H1 (cell line): ENCODE results near the gene CD200R1L. TPM values are rescaled to one million over a fixed set of nuclear protein-coding genes. Genes with fewer than 3 reads are reported as not detected.

Source experiments
- CTCF ChIA-PET: fragments of 300-600 bp; sonication (Branson Sonifier 250); formaldehyde crosslinking; loops from one replicate; lab custom pipeline; 2021; ENCODE audit not compliant: partially characterized antibody; lab: Charles Lee
- POLR2A ChIA-PET: fragments of 300-600 bp; sonication (Branson Sonifier 250); formaldehyde crosslinking; loops from one replicate; lab custom pipeline; 2021; ENCODE audit warnings: inconsistent platforms; ENCODE audit not compliant: partially characterized antibody; lab: Charles Lee
- DNase-seq, 2 experiments: peaks; one replicate each; pipeline versions ENCODE4 v3.0.0 to v3.0.0-alpha.2; 2010 to 2022; ENCODE audit warnings: low spot score in 2 of 2, low read depth in 1 of 2, mixed read lengths in 1 of 2
- FAIRE-seq: peaks from 2 replicates; lab custom pipeline; 2011; peaks lifted over from hg19 to GRCh38; lab: Jason Lieb, UNC
- H2AFZ ChIP-seq: 2 replicates; pipeline ENCODE4 v1.8.1; 2012; ENCODE audit warnings: low read length, inconsistent platforms
- H2AK5ac ChIP-seq: 2 replicates; pipeline ENCODE4 v1.6.1; 2013; ENCODE audit warnings: low read depth, low read length
- H2BK120ac ChIP-seq: replicated peaks from 2 replicates; pipeline ENCODE3; 2013; ENCODE audit warnings: low read depth, low read length, inconsistent platforms
- H2BK12ac ChIP-seq: 2 replicates; pipeline ENCODE4 v1.6.1; 2013; ENCODE audit warnings: low read depth, low read length
- H2BK15ac ChIP-seq: 2 replicates; pipeline ENCODE4 v1.6.1; 2013; ENCODE audit warnings: low read length
- H2BK20ac ChIP-seq: 2 replicates; pipeline ENCODE4 v1.6.1; 2013; ENCODE audit warnings: low read length
- H2BK5ac ChIP-seq: 2 replicates; pipeline ENCODE4 v1.6.1; 2013; ENCODE audit warnings: low read depth, low read length
- H3K14ac ChIP-seq: 2 replicates; pipeline ENCODE4 v1.6.1; 2013; ENCODE audit warnings: inconsistent platforms; ENCODE audit not compliant: insufficient read length
- H3K18ac ChIP-seq: 2 replicates; pipeline ENCODE4 v1.6.1; 2013; ENCODE audit warnings: low read length; ENCODE audit errors: extremely low read depth
- H3K23ac ChIP-seq: 2 replicates; pipeline ENCODE4 v1.6.1; 2013; ENCODE audit warnings: inconsistent platforms; ENCODE audit not compliant: insufficient read length
- H3K23me2 ChIP-seq: 2 replicates; pipeline ENCODE4 v1.6.1; 2013; ENCODE audit warnings: low read depth, low read length
- H3K27ac ChIP-seq: 2 replicates; pipeline ENCODE4 v1.6.1; 2011; ENCODE audit warnings: low read depth, low read length, inconsistent platforms
- H3K27me3 ChIP-seq, 4 experiments: replicated peaks in 1 of 4; 1 replicate in 1 of 4; 2 replicates in 3 of 4; pipeline versions ENCODE4 v1.6.1 to v1.8.1; 2011 to 2013; ENCODE audit warnings: low read length in 3 of 4, mild to moderate bottlenecking in 3 of 4, inconsistent platforms in 2 of 4, mixed read lengths in 2 of 4, moderate library complexity in 1 of 4; ENCODE audit not compliant: control insufficient read depth in 3 of 4, insufficient read depth in 3 of 4; ENCODE audit errors: extremely low read depth in 1 of 4
- H3K36me3 ChIP-seq, 4 experiments: 2 replicates each; pipeline versions ENCODE4 v1.6.1 to v1.8.1; 2011 to 2013; ENCODE audit warnings: mild to moderate bottlenecking in 4 of 4, low read length in 3 of 4, moderate library complexity in 2 of 4, control low read depth in 1 of 4, inconsistent platforms in 1 of 4; ENCODE audit not compliant: insufficient read depth in 4 of 4, control insufficient read depth in 2 of 4
- H3K4ac ChIP-seq: replicated peaks from 2 replicates; pipeline ENCODE3; 2013; ENCODE audit warnings: low read length, low read depth, mixed read lengths, inconsistent platforms; ENCODE audit not compliant: insufficient read length
- H3K4me1 ChIP-seq, 4 experiments: replicated peaks in 1 of 4; 1 replicate in 1 of 4; 2 replicates in 3 of 4; pipeline versions ENCODE4 v1.6.1 to v1.8.1; 2011 to 2013; ENCODE audit warnings: low read length in 3 of 4, inconsistent platforms in 2 of 4, mixed read lengths in 1 of 4; ENCODE audit not compliant: insufficient read depth in 4 of 4, control insufficient read depth in 3 of 4
- H3K4me2 ChIP-seq, 2 experiments: 2 replicates each; pipeline versions ENCODE4 v1.6.1 to v1.8.1; 2011 to 2013; ENCODE audit warnings: low read depth in 2 of 2, low read length in 2 of 2, control low read depth in 1 of 2, inconsistent platforms in 1 of 2, mild to moderate bottlenecking in 1 of 2; ENCODE audit not compliant: insufficient read depth in 1 of 2
- H3K4me3 ChIP-seq, 4 experiments: fragments of 200-600, 300-600 bp in 1 of 4; sonication (generic), shearing (Covaris generic), sonication (Bioruptor Twin) in 1 of 4; 2 replicates each; pipeline versions ENCODE4 v1.5.1 to v1.8.1; 2011 to 2016; ENCODE audit warnings: low read length in 4 of 4, low read depth in 3 of 4, control low read depth in 2 of 4, inconsistent platforms in 2 of 4, mild to moderate bottlenecking in 2 of 4, mixed read lengths in 1 of 4, moderate library complexity in 1 of 4; ENCODE audit not compliant: insufficient read depth in 2 of 4; ENCODE audit errors: extremely low read depth in 1 of 4
- H3K56ac ChIP-seq: replicated peaks from 2 replicates; pipeline ENCODE3; 2013; ENCODE audit warnings: low read depth, mild to moderate bottlenecking, mixed read lengths, low read length, inconsistent platforms; ENCODE audit not compliant: insufficient read length
- H3K79me1 ChIP-seq: 2 replicates; pipeline ENCODE4 v1.6.1; 2013; ENCODE audit warnings: low read depth, low read length, control low read depth
- H3K79me2 ChIP-seq, 2 experiments: 2 replicates each; pipeline versions ENCODE4 v1.6.1 to v1.8.1; 2012 to 2013; ENCODE audit warnings: low read length in 2 of 2, mild to moderate bottlenecking in 2 of 2, inconsistent platforms in 1 of 2; ENCODE audit not compliant: insufficient read depth in 2 of 2, control insufficient read depth in 1 of 2
- H3K9ac ChIP-seq, 4 experiments: replicated peaks in 1 of 4; 1 replicate in 1 of 4; 2 replicates in 3 of 4; pipeline versions ENCODE4 v1.6.1 to v1.8.1; 2011 to 2013; ENCODE audit warnings: low read depth in 3 of 4, low read length in 3 of 4, control low read depth in 2 of 4, mild to moderate bottlenecking in 2 of 4, moderate library complexity in 2 of 4, inconsistent platforms in 1 of 4; ENCODE audit errors: extremely low read depth in 1 of 4
- H3K9me3 ChIP-seq, 2 experiments: 2 replicates each; pipeline versions ENCODE4 v1.6.1 to v1.8.1; 2012 to 2013; ENCODE audit warnings: mild to moderate bottlenecking in 2 of 2, moderate library complexity in 2 of 2, control low read depth in 1 of 2, inconsistent platforms in 1 of 2, low read depth in 1 of 2, low read length in 1 of 2, mixed read lengths in 1 of 2; ENCODE audit not compliant: insufficient read depth in 2 of 2
- H4K20me1 ChIP-seq, 2 experiments: replicated peaks in 1 of 2; 2 replicates each; pipeline versions ENCODE3 to v1.8.1; 2011 to 2013; ENCODE audit warnings: inconsistent platforms in 2 of 2, low read length in 2 of 2, mild to moderate bottlenecking in 1 of 2; ENCODE audit not compliant: insufficient read depth in 2 of 2, control insufficient read depth in 1 of 2
- H4K5ac ChIP-seq: 2 replicates; pipeline ENCODE4 v1.6.1; 2013; ENCODE audit warnings: low read length, low read depth, mixed read lengths, inconsistent platforms; ENCODE audit not compliant: insufficient read length
- H4K8ac ChIP-seq: 2 replicates; pipeline ENCODE4 v1.8.0; 2013; ENCODE audit warnings: mild to moderate bottlenecking, moderate library complexity, low read length, inconsistent platforms; ENCODE audit not compliant: insufficient read depth; ENCODE audit errors: extremely low read depth
- H4K91ac ChIP-seq: replicated peaks from 2 replicates; pipeline ENCODE3; 2013; ENCODE audit warnings: low read length, mixed read lengths, inconsistent platforms; ENCODE audit not compliant: insufficient read length
- EP300 ChIP-seq, 2 experiments: IDR thresholded peaks; 1 replicate in 1 of 2; 2 replicates in 1 of 2; pipeline ENCODE4 v1.6.1; 2011 to 2012; ENCODE audit warnings: low read depth in 2 of 2, low read length in 2 of 2, mild to moderate bottlenecking in 2 of 2, borderline replicate concordance in 1 of 2, inconsistent platforms in 1 of 2, moderate library complexity in 1 of 2
- NANOG ChIP-seq: IDR thresholded peaks from 2 replicates; pipeline ENCODE4 v1.6.1; 2011; ENCODE audit warnings: low read length, low read depth, mild to moderate bottlenecking, inconsistent platforms; ENCODE audit not compliant: insufficient read depth, poor library complexity, severe bottlenecking
- POLR2AphosphoS5 ChIP-seq: IDR thresholded peaks from 2 replicates; pipeline ENCODE4 v1.6.1; 2011; ENCODE audit warnings: low read depth, low read length
- POU5F1 ChIP-seq: IDR thresholded peaks from 2 replicates; pipeline ENCODE4 v1.6.1; 2011; ENCODE audit warnings: low read depth, mild to moderate bottlenecking, low read length, moderate library complexity
- SAP30 ChIP-seq: fragments of 300-600 bp; sonication (generic); IDR thresholded peaks from 2 replicates; pipeline ENCODE4 v1.7.1; 2012; ENCODE audit warnings: low read length, moderate library complexity, mild to moderate bottlenecking, inconsistent platforms; ENCODE audit not compliant: insufficient read depth, insufficient replicate concordance
- ZNF274 ChIP-seq: IDR thresholded peaks from 2 replicates; pipeline ENCODE4 v1.7.0; 2012; ENCODE audit warnings: low read length, borderline replicate concordance; ENCODE audit errors: extremely low read depth
- WGBS, 2 experiments: shearing (Covaris generic) in 1 of 2; methylation state at CpG; one replicate each; pipeline versions ENCODE4 v1.1.6 to v1.1.7; 2013 to 2015; ENCODE audit warnings: low lambda C conversion rate in 2 of 2, mixed read lengths in 2 of 2, inconsistent platforms in 1 of 2, low coverage in 1 of 2, missing lambda C conversion rate in 1 of 2; ENCODE audit not compliant: insufficient replicate concordance in 2 of 2, insufficient coverage in 1 of 2, insufficient read length in 1 of 2; ENCODE audit errors: extremely low coverage in 1 of 2, missing lambda C conversion rate in 1 of 2; 5-methylcytosine and 5-hydroxymethylcytosine counted together
- polyA plus RNA-seq, 7 experiments: library from polyadenylated mRNA; depleted of rRNA in 3 of 7; stranded (reverse) in 5 of 7; unstranded in 2 of 7; fragments of >200 nt in 5 of 7; fragments of 200-250 nt in 2 of 7; gene quantifications; 1 replicate in 5 of 7; 2 replicates in 1 of 7; 4 replicates in 1 of 7; pipeline versions ENCODE4 v1.2.1 to v1.2.3, GENCODE V29; 2011 to 2013; ENCODE audit warnings: missing spikeins in 2 of 7, mixed read lengths in 2 of 7
- total RNA-seq: library from RNA; stranded (reverse); fragmentation: NEBNext Ultra II Directional; extraction: Animal tissue kit (Norgen Biotek cat#: 25700); gene quantifications from 2 replicates; pipeline ENCODE4 v1.2.1, GENCODE V29; 2021

The CD200R1L gene
- total and polyA plus RNA-seq, 2 of the 8 experiments (the other 6 are each of a cell fraction or from before 2014, with no cell fraction given): not detected

DNA sequence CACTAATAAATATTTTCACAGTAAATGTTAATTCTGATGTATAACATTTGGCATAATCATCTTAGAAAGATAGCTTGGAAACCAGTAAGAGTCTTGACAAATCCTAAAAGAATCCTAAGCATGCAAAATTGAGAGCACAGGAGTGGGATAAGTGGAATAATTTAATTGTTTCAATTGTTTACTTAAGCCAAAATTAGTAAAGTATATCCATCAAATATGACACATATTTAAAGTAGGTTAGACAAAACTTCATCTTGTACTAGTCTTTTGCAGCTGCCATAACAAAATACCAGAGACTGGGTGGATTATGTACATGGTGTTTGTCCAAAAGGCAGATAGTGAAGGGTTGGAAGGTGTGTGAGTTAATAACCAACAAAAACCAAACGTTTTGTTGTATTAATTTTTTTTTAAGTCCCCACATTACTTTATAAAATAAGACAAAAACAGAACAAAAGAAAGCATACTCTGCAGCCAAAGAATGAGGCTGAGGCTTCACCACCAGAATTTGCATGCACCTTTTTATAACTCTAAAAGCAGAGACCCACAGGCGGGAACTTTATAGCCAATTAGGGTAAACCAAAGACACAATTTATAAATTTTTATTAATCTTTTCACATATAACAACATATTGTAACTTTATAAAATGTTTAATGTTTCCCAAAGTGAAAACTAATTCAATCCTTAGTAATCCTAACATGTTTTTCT, 41.9 kb upstream of the CD200R1L start:
- no peak overlapping the region for H3K9ac ChIP-seq
- POLR2A ChIA-PET: no interaction called here
- no peak overlapping the region for H2BK20ac ChIP-seq
- H3K27me3 ChIP-seq: no peaks in the 10 kb centered on the region
- H3K4ac ChIP-seq: no peak overlapping the region
- H3K79me2 ChIP-seq: no peaks in the 10 kb centered on the region
- no peak overlapping the region for H4K91ac ChIP-seq
- FAIRE-seq (no peak), DNase-seq (no peak)
- H2BK15ac ChIP-seq: no peak overlapping the region
- H4K5ac ChIP-seq: no peak overlapping the region
- H3K79me1 ChIP-seq: no peaks in the 10 kb centered on the region
- H3K4me3 ChIP-seq: no peak overlapping the region
- no peak overlapping the region for H2BK12ac ChIP-seq
- no peak overlapping the region for H3K27ac ChIP-seq
- H3K9me3 ChIP-seq: no peaks in the 10 kb centered on the region
- H3K4me2 ChIP-seq: no peak overlapping the region
- H2BK5ac ChIP-seq: no peak overlapping the region
- no peak for TF ChIP-seq SAP30
- TF ChIP-seq NANOG: no peak
- no peak for TF ChIP-seq EP300 (IDR thresholded peaks at IDR 0.05; ENCODE audit: borderline replicate concordance in 1 of 2, low read depth in 2 of 2, low read length in 2 of 2)
- no peak for TF ChIP-seq POU5F1
- no peak for TF ChIP-seq POLR2AphosphoS5
- TF ChIP-seq ZNF274: no peak
- TF ChIP-seq, all 59 proteins: peak for 0
- Histone ChIP-seq H2AK5ac (no peak overlapping the region), H2AFZ (no peak overlapping the region), H3K23me2 (no peaks in the 10 kb centered on the region), H3K18ac (no peak overlapping the region), H2BK120ac (no peak overlapping the region), H3K14ac (no peak overlapping the region), H4K20me1 (no peaks in the 10 kb centered on the region), H4K8ac (no peak overlapping the region), H3K36me3 (no peaks in the 10 kb centered on the region), H3K56ac (no peak overlapping the region), H3K4me1 (peaks cover 0 to 12% (median 4%) of the 10 kb centered on the region in 4 experiments; a peak in 3 of 7 replicates), H3K23ac (no peak overlapping the region)
- CTCF ChIA-PET: no interaction called here
- 75% methylated on average over 2 of the region's 2 CpGs; no CpG with 5 or more reads in 1 of the 2 experiments for WGBS, 2 experiments
